Upper lobe of right lung (tissue), 1 donor: ENCODE data around the gene TSG101. TPM values are rescaled to one million over a fixed set of nuclear protein-coding genes. Genes with fewer than 3 reads are reported as not detected.

ENCODE experiments used
- ATAC-seq: fragments of 200-7000 bp; cut with Tn5 transposase; one replicate; pipeline ENCODE4 v1.9.1; 2020; ENCODE audit warnings: mild to moderate bottlenecking, moderate library complexity
- DNase-seq: peaks from one replicate; pipeline ENCODE4 v3.0.0-alpha.2; 2020
- H3K27ac ChIP-seq: fragments of 200-600 bp; one replicate; pipeline ENCODE4 v1.8.0; 2022
- H3K27me3 ChIP-seq: fragments of 200-600 bp; one replicate; pipeline ENCODE4 v1.8.0; 2022; ENCODE audit warnings: mild to moderate bottlenecking
- H3K36me3 ChIP-seq: fragments of 200-600 bp; one replicate; pipeline ENCODE4 v1.8.0; 2022
- H3K4me1 ChIP-seq: fragments of 200-600 bp; one replicate; pipeline ENCODE4 v1.8.0; 2022
- H3K4me3 ChIP-seq: fragments of 200-600 bp; one replicate; pipeline ENCODE4 v1.8.0; 2022; ENCODE audit warnings: mild to moderate bottlenecking
- H3K9me3 ChIP-seq: fragments of 200-600 bp; one replicate; pipeline ENCODE4 v1.8.0; 2022
- intact Hi-C: fragments of 100-400 bp; cut with DNase I; formaldehyde crosslinking; loops from one replicate; pipeline ENCODE4 v1.11.0; 2022
- total RNA-seq: library from RNA; stranded (reverse); fragmentation: NEBNext Ultra II Directional; extraction: Animal tissue kit (Norgen Biotek cat#: 25700); gene quantifications from one replicate; pipeline ENCODE4 v1.2.1, GENCODE V29; 2021
- TF ChIP-seq, protein P1 (sequence below): fragments of 200-600 bp; IDR thresholded peaks from one replicate; pipeline ENCODE4 v1.8.0; 2022; ENCODE audit warnings: antibody characterized with exemption
- donor health status: DM: no; HTN: yes; CAD: no; lungs with severe emphysema.

TSG101 gene
- total RNA-seq, 1 donor from 2014 or later = 46.6 TPM

DNA sequence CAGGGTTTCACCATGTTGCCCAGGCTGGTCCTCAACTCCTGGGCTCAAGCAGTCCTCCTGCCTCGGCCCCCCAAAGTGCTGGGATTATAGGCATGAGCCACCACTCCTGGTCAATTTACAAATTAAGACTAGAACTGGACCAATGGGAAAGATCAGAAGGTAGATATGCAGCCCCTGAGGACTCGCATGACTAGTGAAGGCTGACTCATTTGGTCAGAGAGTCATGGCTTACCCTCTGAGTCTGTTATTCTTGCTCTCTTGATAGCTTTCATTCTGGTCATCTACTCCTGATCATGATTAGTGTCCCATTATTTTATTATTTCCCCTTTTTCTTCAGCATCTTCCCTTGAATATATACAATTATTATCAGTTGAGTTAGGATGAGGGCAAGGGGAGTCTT, 73.8 kb downstream of the TSG101 start:
- no peaks in the 10 kb centered on the region for H3K36me3 ChIP-seq
- H3K4me1 ChIP-seq = no peaks in the 10 kb centered on the region
- no peak for DNase-seq
- no peak overlapping the region for H3K27ac ChIP-seq
- no peak overlapping the region for H3K4me3 ChIP-seq
- ATAC-seq = no peak
- intact Hi-C loops = no loop called here
- H3K27me3 ChIP-seq = no peaks in the 10 kb centered on the region
- TF ChIP-seq, protein P1, sequence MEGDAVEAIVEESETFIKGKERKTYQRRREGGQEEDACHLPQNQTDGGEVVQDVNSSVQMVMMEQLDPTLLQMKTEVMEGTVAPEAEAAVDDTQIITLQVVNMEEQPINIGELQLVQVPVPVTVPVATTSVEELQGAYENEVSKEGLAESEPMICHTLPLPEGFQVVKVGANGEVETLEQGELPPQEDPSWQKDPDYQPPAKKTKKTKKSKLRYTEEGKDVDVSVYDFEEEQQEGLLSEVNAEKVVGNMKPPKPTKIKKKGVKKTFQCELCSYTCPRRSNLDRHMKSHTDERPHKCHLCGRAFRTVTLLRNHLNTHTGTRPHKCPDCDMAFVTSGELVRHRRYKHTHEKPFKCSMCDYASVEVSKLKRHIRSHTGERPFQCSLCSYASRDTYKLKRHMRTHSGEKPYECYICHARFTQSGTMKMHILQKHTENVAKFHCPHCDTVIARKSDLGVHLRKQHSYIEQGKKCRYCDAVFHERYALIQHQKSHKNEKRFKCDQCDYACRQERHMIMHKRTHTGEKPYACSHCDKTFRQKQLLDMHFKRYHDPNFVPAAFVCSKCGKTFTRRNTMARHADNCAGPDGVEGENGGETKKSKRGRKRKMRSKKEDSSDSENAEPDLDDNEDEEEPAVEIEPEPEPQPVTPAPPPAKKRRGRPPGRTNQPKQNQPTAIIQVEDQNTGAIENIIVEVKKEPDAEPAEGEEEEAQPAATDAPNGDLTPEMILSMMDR = no peak
- no peaks in the 10 kb centered on the region for H3K9me3 ChIP-seq

DNA sequence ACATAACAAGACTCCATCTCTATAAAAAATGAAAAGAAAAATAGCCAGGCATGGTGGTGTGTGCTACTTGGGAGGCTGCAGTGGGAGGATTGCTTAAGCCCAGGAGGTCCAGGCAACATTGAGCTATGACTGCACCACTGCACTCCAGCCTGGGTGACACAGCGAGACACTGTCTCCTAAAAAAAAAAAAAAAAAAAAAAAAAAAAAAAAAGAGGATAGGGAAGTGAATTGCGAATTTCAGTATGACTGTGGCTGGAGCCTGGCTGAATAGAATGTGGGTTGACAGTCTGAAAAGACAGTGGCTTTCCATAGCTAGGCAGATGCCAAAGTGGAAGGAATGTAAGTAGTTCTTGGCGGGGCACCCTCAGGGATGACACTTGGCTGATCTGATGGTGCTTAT, 77.5 kb downstream of the TSG101 start:
- ATAC-seq = peak; percentile 39
- Histone ChIP-seq H3K4me3 (no peak overlapping the region), H3K27ac (no peak overlapping the region), H3K27me3 (no peaks in the 10 kb centered on the region), H3K36me3 (no peaks in the 10 kb centered on the region), H3K9me3 (no peaks in the 10 kb centered on the region), H3K4me1 (no peaks in the 10 kb centered on the region)
- intact Hi-C loops = no loop called here
- TF ChIP-seq, protein P1 = no peak
- DNase-seq = no peak

- no peak for DNase-seq
- no peaks in the 10 kb centered on the region for H3K9me3 ChIP-seq
- no peaks in the 10 kb centered on the region for H3K36me3 ChIP-seq
- no peak for ATAC-seq
- H3K4me1 ChIP-seq = no peaks in the 10 kb centered on the region
- no peak overlapping the region for H3K4me3 ChIP-seq
- H3K27ac ChIP-seq = no peak overlapping the region
- TF ChIP-seq, protein P1 = no peak
- intact Hi-C loops = no loop called here
- H3K27me3 ChIP-seq = no peaks in the 10 kb centered on the region
Observed at GRCh38 chr11:18438691-18439090, 88.1 kb downstream of the TSG101 start.

Other genes with a start within 250 kb of the TSG101 start
- gene HPS5, start 204.8 kb downstream of the TSG101 start, total RNA-seq = 33.0 TPM
- gene GTF2H1, start 204.4 kb downstream of the TSG101 start, total RNA-seq = 40.8 TPM
- 231 TPM for gene LDHA, start 132.4 kb downstream of the TSG101 start, total RNA-seq
- gene LDHC, start 114.6 kb downstream of the TSG101 start, total RNA-seq = not detected
- gene LDHAL6A, start 71.1 kb downstream of the TSG101 start, total RNA-seq = not detected
- 24.0 TPM for gene UEVLD, start 61.8 kb upstream of the TSG101 start, total RNA-seq
- gene MISFA, start 72.8 kb upstream of the TSG101 start, total RNA-seq = 4.6 TPM
- 18.5 TPM for gene SPTY2D1, start 107.4 kb upstream of the TSG101 start, total RNA-seq
- gene TMEM86A, start 171.8 kb upstream of the TSG101 start, total RNA-seq = 6.3 TPM
- 1.2 TPM for gene IGSF22, start 199.2 kb upstream of the TSG101 start, total RNA-seq